Fibroblast of lung (primary cell): ENCODE results near the gene OSCAR. TPM values are rescaled to one million over a fixed set of nuclear protein-coding genes. Genes with fewer than 3 reads are reported as not detected.

Source experiments
- DNase-seq, 2 donors: peaks; one replicate each; pipeline versions ENCODE4 v3.0.0 to v3.0.0-alpha.2; 2010; ENCODE audit warnings: low read depth in 2 of 2
- H2AFZ ChIP-seq: 2 replicates; pipeline ENCODE4 v1.5.1; 2012; ENCODE audit warnings: low read length, control low read depth, inconsistent platforms
- H3K27ac ChIP-seq: 2 replicates; pipeline ENCODE4 v1.5.1; 2011; ENCODE audit warnings: low read length, control low read depth; ENCODE audit not compliant: insufficient read depth
- H3K27me3 ChIP-seq: 2 replicates; pipeline ENCODE4 v1.5.1; 2011; ENCODE audit warnings: mild to moderate bottlenecking, low read length; ENCODE audit not compliant: control insufficient read depth, insufficient read depth
- H3K36me3 ChIP-seq: 2 replicates; pipeline ENCODE4 v1.5.1; 2011; ENCODE audit warnings: low read length; ENCODE audit not compliant: control insufficient read depth, insufficient read depth
- H3K4me1 ChIP-seq: 2 replicates; pipeline ENCODE4 v1.5.1; 2011; ENCODE audit warnings: low read length; ENCODE audit not compliant: control insufficient read depth, insufficient read depth; ENCODE audit errors: extremely low read depth
- H3K4me2 ChIP-seq: 2 replicates; pipeline ENCODE4 v1.5.1; 2011; ENCODE audit warnings: low read length, control low read depth; ENCODE audit not compliant: insufficient read depth; ENCODE audit errors: extremely low read depth
- H3K4me3 ChIP-seq, 4 experiments: fragments of 200-600 bp in 1 of 4; sonication (generic) in 1 of 4; replicated peaks in 1 of 4; 2 replicates each; pipeline ENCODE4 v1.5.1; 2011 to 2016; ENCODE audit warnings: low read length in 4 of 4, low read depth in 3 of 4, mild to moderate bottlenecking in 3 of 4, control low read depth in 2 of 4, inconsistent platforms in 1 of 4, mixed read lengths in 1 of 4; ENCODE audit not compliant: insufficient read depth in 1 of 4; ENCODE audit errors: control extremely low read depth in 1 of 4
- H3K79me2 ChIP-seq: 2 replicates; pipeline ENCODE4 v1.5.1; 2012; ENCODE audit warnings: mild to moderate bottlenecking, low read length, inconsistent platforms; ENCODE audit not compliant: control insufficient read depth, insufficient read depth
- H3K9ac ChIP-seq: 2 replicates; pipeline ENCODE4 v1.5.1; 2011; ENCODE audit warnings: mild to moderate bottlenecking, low read length, control low read depth; ENCODE audit not compliant: insufficient read depth
- H3K9me3 ChIP-seq: 2 replicates; pipeline ENCODE4 v1.5.1; 2012; ENCODE audit warnings: low read depth, low read length; ENCODE audit not compliant: control insufficient read depth, insufficient read depth
- H4K20me1 ChIP-seq: 2 replicates; pipeline ENCODE4 v1.5.1; 2011; ENCODE audit warnings: low read length; ENCODE audit not compliant: control insufficient read depth, insufficient read depth; ENCODE audit errors: extremely low read depth
- EZH2 ChIP-seq: IDR thresholded peaks from 2 replicates; pipeline ENCODE4 v1.5.1; 2012; ENCODE audit warnings: low read length, control low read depth, mild to moderate bottlenecking; ENCODE audit errors: missing control alignments
- polyA plus RNA-seq, 2 donors: library from polyadenylated mRNA; depleted of rRNA in 1 of 2; stranded (reverse) in 1 of 2; unstranded in 1 of 2; fragments of >200 nt; gene quantifications; 2 replicates each; pipeline ENCODE4 v1.2.1, GENCODE V29; 2011 to 2012; ENCODE audit warnings: missing spikeins in 1 of 2
- total RNA-seq: library from RNA; depleted of rRNA; stranded (reverse); fragments of >200 nt; gene quantifications from 2 replicates; pipeline ENCODE4 v1.2.1, GENCODE V29; 2014
- TF ChIP-seq, protein P1 (sequence below), 2 donors: IDR thresholded peaks in 1 of 2; conservative IDR thresholded peaks in 1 of 2; 1 replicate in 1 of 2; 2 replicates in 1 of 2; pipeline ENCODE4 v1.5.1; 2011 to 2012; ENCODE audit warnings: low read length in 2 of 2, control low read depth in 1 of 2, inconsistent platforms in 1 of 2, low read depth in 1 of 2, mild to moderate bottlenecking in 1 of 2

Gene OSCAR
- total and polyA plus RNA-seq, 2 donors (not counting 1 experiment from before 2014, with no cell fraction given): under 0.01 to 0.14 TPM

- peak within 1 kb of the TSS; percentile 99 for H3K4me2 ChIP-seq
- peak; percentile 98 to 99 for DNase-seq
- peak within 1 kb of the TSS; percentile 72 for H2AFZ ChIP-seq
- peaks cover 2% of the 10 kb centered on the region for H3K4me1 ChIP-seq
- peak within 1 kb of the TSS; percentile 49 to 97 (median 82) for H3K4me3 ChIP-seq
- peaks cover 22% of the 10 kb centered on the region for H3K79me2 ChIP-seq
- no peaks in the 10 kb centered on the region for H4K20me1 ChIP-seq
- H3K27me3 ChIP-seq: no peaks in the 10 kb centered on the region
- peak within 1 kb of the TSS; percentile 64 for H3K9ac ChIP-seq
- H3K9me3 ChIP-seq: no peaks in the 10 kb centered on the region
- peaks cover 9% of the 10 kb centered on the region for H3K36me3 ChIP-seq
- TF ChIP-seq, protein P1, sequence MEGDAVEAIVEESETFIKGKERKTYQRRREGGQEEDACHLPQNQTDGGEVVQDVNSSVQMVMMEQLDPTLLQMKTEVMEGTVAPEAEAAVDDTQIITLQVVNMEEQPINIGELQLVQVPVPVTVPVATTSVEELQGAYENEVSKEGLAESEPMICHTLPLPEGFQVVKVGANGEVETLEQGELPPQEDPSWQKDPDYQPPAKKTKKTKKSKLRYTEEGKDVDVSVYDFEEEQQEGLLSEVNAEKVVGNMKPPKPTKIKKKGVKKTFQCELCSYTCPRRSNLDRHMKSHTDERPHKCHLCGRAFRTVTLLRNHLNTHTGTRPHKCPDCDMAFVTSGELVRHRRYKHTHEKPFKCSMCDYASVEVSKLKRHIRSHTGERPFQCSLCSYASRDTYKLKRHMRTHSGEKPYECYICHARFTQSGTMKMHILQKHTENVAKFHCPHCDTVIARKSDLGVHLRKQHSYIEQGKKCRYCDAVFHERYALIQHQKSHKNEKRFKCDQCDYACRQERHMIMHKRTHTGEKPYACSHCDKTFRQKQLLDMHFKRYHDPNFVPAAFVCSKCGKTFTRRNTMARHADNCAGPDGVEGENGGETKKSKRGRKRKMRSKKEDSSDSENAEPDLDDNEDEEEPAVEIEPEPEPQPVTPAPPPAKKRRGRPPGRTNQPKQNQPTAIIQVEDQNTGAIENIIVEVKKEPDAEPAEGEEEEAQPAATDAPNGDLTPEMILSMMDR (conservative IDR thresholded peaks at IDR 0.05 in 1 of 2, IDR thresholded peaks at IDR 0.05 in 1 of 2; ENCODE audit: low read depth in 1 of 2, low read length in 2 of 2): no peak
- TF ChIP-seq EZH2: no peak
- H3K27ac ChIP-seq: peak within 1 kb of the TSS; percentile 73
Measured at GRCh38 chr19:54115109-54116063, 14.8 kb upstream of the OSCAR start, which contains the start of the genes PRPF31 and TFPT. PRPF31 (plus strand) TSS chr19:54115754; CDS start chr19:54118279, 2,525 bp downstream. TFPT (minus strand) TSS chr19:54115657; CDS start chr19:54115269, 388 bp downstream.

- Histone ChIP-seq H3K36me3 (peaks cover 8% of the 10 kb centered on the region), H3K27me3 (no peaks in the 10 kb centered on the region), H3K9me3 (no peaks in the 10 kb centered on the region), H3K4me2 (peak overlapping the region; percentile 99), H3K9ac (peak overlapping the region; percentile 64), H3K4me1 (peaks cover 2% of the 10 kb centered on the region), H3K79me2 (peaks cover 22% of the 10 kb centered on the region), H3K4me3 (peak overlapping the region; percentile 49 to 97 (median 82)), H4K20me1 (no peaks in the 10 kb centered on the region), H2AFZ (peak overlapping the region; percentile 56), H3K27ac (peak overlapping the region; percentile 73)
- no peak for TF ChIP-seq EZH2
- TF ChIP-seq, protein P1 (conservative IDR thresholded peaks at IDR 0.05 in 1 of 2, IDR thresholded peaks at IDR 0.05 in 1 of 2; ENCODE audit: low read depth in 1 of 2, low read length in 2 of 2): no peak
- DNase-seq: peak; percentile 25 to 53
Measured at GRCh38 chr19:54114340-54115108, 13.9 kb upstream of the OSCAR start.

- DNase-seq: no peak
- Histone ChIP-seq H2AFZ (no peak overlapping the region), H3K27me3 (no peaks in the 10 kb centered on the region), H3K4me1 (no peaks in the 10 kb centered on the region), H4K20me1 (no peaks in the 10 kb centered on the region), H3K36me3 (peaks cover 15% of the 10 kb centered on the region), H3K4me2 (no peak overlapping the region), H3K9ac (no peak overlapping the region), H3K4me3 (no peak overlapping the region), H3K9me3 (no peaks in the 10 kb centered on the region), H3K79me2 (peaks cover 6% of the 10 kb centered on the region), H3K27ac (no peak overlapping the region)
- TF ChIP-seq EZH2: no peak
Measured at GRCh38 chr19:54109651-54110050, 9.0 kb upstream of the OSCAR start.
